ENCODE results near the gene EMX2. TPM values are rescaled to one million over a fixed set of nuclear protein-coding genes. Genes with fewer than 3 reads are reported as not detected.

EMX2 gene
- total and polyA plus RNA-seq, 2 experiments from 2014 or later = not detected

GRCh38 chr10:117553815-117554172 is 11.2 kb downstream of the EMX2 start:
- Histone ChIP-seq H3K4me2 (peak overlapping the region; percentile 63), H3K9me3 (ENCODE audit: low read depth) (no peaks in the 10 kb centered on the region), H3K4me1 (ENCODE audit: insufficient read depth) (peaks cover 18% of the 10 kb centered on the region), H3K27ac (no peak overlapping the region), H3K27me3 (peaks cover 81% of the 10 kb centered on the region), H4K20me1 (ENCODE audit: insufficient read depth, poor library complexity, severe bottlenecking) (no peaks in the 10 kb centered on the region), H3K9me2 (replicated peaks; ENCODE audit: insufficient read depth) (no peaks in the 10 kb centered on the region), H3K79me2 (no peaks in the 10 kb centered on the region), H3K4me3 (no peak overlapping the region), H3K36me3 (replicated peaks; ENCODE audit: insufficient read depth, low read depth) (no peaks in the 10 kb centered on the region), H2AFZ (no peak overlapping the region)
- DNase-seq (ENCODE audit: low spot score) = no peak
- 12% methylated on average over 15 of the region's 19 CpGs for WGBS (ENCODE audit: low lambda C conversion rate, missing lambda C conversion rate)
- no peak for TF ChIP-seq EZH2 (IDR thresholded peaks at IDR 0.05; ENCODE audit: borderline replicate concordance)
- TF ChIP-seq CTCF (IDR thresholded peaks at IDR 0.05; ENCODE audit: poor library complexity) = no peak
- no peak for TF ChIP-seq EZH2phosphoT487 (IDR thresholded peaks at IDR 0.05; ENCODE audit: low read depth, severe bottlenecking, unreplicated experiment)

GRCh38 chr10:117554241-117554814 is 11.8 kb downstream of the EMX2 start:
- WGBS (ENCODE audit: low lambda C conversion rate, missing lambda C conversion rate) = 53% methylated on average over 14 of the region's 14 CpGs
- H3K9me2 ChIP-seq (replicated peaks; ENCODE audit: insufficient read depth) = no peaks in the 10 kb centered on the region
- no peak overlapping the region for H3K27ac ChIP-seq
- no peak overlapping the region for H3K4me2 ChIP-seq
- H3K36me3 ChIP-seq (replicated peaks; ENCODE audit: insufficient read depth, low read depth) = no peaks in the 10 kb centered on the region
- no peaks in the 10 kb centered on the region for H3K9me3 ChIP-seq (ENCODE audit: low read depth)
- no peaks in the 10 kb centered on the region for H3K79me2 ChIP-seq
- H4K20me1 ChIP-seq (ENCODE audit: insufficient read depth, poor library complexity, severe bottlenecking) = no peaks in the 10 kb centered on the region
- no peak overlapping the region for H3K4me3 ChIP-seq
- DNase-seq (ENCODE audit: low spot score) = no peak
- peaks cover 18% of the 10 kb centered on the region for H3K4me1 ChIP-seq (ENCODE audit: insufficient read depth)
- H3K27me3 ChIP-seq = peaks cover 75% of the 10 kb centered on the region
- no peak for TF ChIP-seq EZH2phosphoT487 (IDR thresholded peaks at IDR 0.05; ENCODE audit: low read depth, severe bottlenecking, unreplicated experiment)
- no peak for TF ChIP-seq CTCF (IDR thresholded peaks at IDR 0.05; ENCODE audit: poor library complexity)
- TF ChIP-seq EZH2 (IDR thresholded peaks at IDR 0.05; ENCODE audit: borderline replicate concordance) = no peak
- no peak overlapping the region for H2AFZ ChIP-seq

- H4K20me1 ChIP-seq (ENCODE audit: insufficient read depth, poor library complexity, severe bottlenecking) = no peaks in the 10 kb centered on the region
- no peak overlapping the region for H3K4me2 ChIP-seq
- H3K36me3 ChIP-seq (replicated peaks; ENCODE audit: insufficient read depth, low read depth) = no peaks in the 10 kb centered on the region
- peaks cover 68% of the 10 kb centered on the region for H3K27me3 ChIP-seq
- DNase-seq (ENCODE audit: low spot score) = no peak
- H2AFZ ChIP-seq = no peak overlapping the region
- no peak overlapping the region for H3K4me3 ChIP-seq
- no peak overlapping the region for H3K27ac ChIP-seq
- TF ChIP-seq EZH2phosphoT487 (IDR thresholded peaks at IDR 0.05; ENCODE audit: low read depth, severe bottlenecking, unreplicated experiment) (no peak), CTCF (IDR thresholded peaks at IDR 0.05; ENCODE audit: poor library complexity) (no peak), EZH2 (IDR thresholded peaks at IDR 0.05; ENCODE audit: borderline replicate concordance) (no peak)
- H3K9me2 ChIP-seq (replicated peaks; ENCODE audit: insufficient read depth) = no peaks in the 10 kb centered on the region
- H3K79me2 ChIP-seq = no peaks in the 10 kb centered on the region
- H3K9me3 ChIP-seq (ENCODE audit: low read depth) = no peaks in the 10 kb centered on the region
- 79% methylated on average over 9 of the region's 12 CpGs for WGBS (ENCODE audit: low lambda C conversion rate, missing lambda C conversion rate)
- H3K4me1 ChIP-seq (ENCODE audit: insufficient read depth) = peaks cover 18% of the 10 kb centered on the region
These were observed 12.5 kb downstream of the EMX2 start for GRCh38 chr10:117555017-117555416.

All from hepatocyte (in vitro differentiated cells).